Stimulated activated CD8-positive, alpha-beta memory T cell treated with anti-CD3 and anti-CD28 coated beads, Interleukin-4, amount 100 ng/mL, for 4 hours (primary cell): ENCODE data around the gene EFCAB14.
"Not testable (repeated sequence)": the region's sequence is repeated elsewhere in the genome, so short reads cannot be mapped to it uniquely, and the experiment has no call there.

Source experiments
- DNase-seq, 2 donors: peaks; one replicate each; pipeline ENCODE4 v3.0.0-alpha.2; 2020; ENCODE audit warnings: low read depth in 2 of 2, low spot score in 1 of 2

The EFCAB14 gene

DNA sequence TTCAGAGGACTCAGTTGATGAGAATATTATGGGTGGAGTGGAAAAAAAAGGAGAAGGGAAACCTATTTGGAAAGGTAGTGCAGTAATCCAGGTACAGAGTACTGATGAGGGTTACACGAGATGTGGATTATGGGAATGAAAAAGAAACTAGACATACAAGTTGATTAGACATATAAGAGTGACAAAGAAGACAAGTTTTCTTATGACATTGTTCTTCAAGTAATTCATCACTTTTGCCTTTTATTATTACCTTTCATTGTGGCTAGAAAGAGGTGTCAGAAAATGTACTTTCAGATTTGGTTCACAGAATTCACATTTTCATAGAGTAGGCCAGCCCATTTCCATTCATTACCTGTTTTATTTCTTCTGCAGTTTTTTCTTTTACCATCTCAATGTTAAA lies 61.1 kb downstream of the EFCAB14 start:
- DNase-seq: no peak

DNA sequence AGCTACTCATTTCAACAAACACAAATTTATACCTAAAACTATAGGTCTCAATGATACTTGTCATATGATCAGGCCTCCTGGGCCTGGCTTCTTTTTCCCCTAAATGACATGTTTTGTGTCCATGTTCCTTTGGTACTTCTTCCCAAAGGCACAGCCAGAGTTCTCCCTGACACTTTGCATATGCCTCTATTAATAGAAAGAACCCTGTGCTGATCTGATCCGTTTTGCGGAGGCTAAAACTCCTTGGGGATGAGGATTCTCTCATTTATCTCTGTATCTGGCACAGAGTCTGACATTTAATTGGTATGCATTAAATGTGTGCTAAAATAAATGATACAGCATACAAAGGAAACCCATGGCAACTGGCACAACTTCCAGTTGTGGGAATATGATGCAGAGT lies 62.3 kb downstream of the EFCAB14 start:
- no peak for DNase-seq

DNA sequence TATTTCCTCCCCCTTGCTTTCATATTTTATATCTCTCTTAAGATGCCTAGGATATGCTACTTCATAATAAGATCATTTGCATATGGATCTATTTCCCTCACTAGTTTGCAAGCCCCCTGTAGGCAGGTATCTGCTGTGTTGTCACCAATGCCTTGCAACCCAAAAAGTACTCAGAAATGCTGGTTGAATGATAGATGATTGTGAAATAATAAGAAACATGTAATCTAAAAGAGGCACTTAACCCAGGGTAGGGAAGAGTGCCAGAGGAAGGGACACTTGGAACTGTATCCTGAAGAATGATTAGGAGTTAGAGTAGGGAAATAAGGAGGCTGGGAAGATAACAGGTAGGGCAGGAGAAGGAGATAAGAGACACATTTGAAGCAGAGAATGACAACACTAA lies 63.1 kb downstream of the EFCAB14 start:
- no peak for DNase-seq

DNA sequence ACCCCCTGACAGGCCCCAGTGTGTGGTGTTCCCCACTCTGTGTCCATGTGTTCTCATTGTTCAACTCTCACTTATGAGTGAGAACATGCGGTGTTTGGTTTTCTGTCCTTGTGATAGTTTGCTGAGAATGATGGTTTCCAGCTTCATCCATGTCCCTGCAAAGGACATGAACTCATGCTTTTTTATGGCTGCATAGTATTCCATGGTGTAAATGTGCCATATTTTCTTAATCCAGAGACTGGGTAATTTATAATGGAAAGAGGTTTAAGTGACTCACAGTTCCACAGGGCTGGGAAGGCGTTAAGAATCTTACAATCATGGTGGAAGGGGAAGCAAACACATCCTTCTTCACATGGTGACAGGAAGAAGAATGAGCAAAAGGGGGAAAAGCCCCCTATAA lies 64.2 kb downstream of the EFCAB14 start:
- DNase-seq: not testable (repeated sequence)

DNA sequence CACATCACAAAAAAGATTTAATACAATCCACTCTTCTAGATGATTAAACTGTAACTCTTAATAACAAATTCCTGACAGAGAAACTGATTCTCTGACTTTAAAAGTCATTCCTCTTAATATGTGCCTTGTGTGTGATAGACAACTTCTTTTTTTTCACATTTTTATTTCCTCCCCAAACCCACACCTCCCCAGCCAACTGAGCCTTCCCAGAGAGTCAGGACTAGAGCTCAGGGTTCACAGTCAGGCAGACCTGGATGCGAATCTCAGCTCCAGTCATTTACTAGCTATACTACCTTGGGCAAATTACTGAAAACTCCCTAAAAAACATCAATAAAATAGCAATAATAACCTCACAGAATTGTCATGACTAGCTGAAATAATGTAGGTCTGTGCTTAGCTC lies 64.9 kb downstream of the EFCAB14 start:
- DNase-seq: no peak

DNA sequence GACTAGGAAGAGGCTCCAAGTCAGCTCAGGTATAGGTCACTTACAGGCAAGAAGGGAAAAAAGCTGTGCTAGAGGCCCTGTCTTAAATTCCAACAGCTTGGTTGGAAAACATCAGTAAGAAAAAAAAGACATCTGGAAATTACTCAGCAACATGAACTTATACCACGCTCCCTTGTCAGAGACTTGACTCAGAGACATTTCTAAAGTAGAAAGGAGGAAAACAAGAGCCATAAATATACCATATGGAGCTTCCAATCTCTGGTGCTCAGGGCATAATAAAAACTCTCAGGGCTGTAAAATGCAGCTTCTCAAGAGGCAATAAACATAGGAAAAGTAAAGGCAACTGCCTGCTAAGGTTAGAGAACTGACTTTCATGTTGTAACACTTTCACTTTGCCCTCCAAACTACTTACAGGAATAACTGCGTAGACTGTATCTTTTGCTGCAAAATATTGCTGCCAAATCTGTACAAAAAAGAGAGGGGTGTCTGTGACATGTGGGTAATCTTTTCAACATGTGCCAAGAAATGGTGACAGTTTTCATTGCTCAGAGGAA lies 65.4 kb downstream of the EFCAB14 start:
- DNase-seq: no peak

DNA sequence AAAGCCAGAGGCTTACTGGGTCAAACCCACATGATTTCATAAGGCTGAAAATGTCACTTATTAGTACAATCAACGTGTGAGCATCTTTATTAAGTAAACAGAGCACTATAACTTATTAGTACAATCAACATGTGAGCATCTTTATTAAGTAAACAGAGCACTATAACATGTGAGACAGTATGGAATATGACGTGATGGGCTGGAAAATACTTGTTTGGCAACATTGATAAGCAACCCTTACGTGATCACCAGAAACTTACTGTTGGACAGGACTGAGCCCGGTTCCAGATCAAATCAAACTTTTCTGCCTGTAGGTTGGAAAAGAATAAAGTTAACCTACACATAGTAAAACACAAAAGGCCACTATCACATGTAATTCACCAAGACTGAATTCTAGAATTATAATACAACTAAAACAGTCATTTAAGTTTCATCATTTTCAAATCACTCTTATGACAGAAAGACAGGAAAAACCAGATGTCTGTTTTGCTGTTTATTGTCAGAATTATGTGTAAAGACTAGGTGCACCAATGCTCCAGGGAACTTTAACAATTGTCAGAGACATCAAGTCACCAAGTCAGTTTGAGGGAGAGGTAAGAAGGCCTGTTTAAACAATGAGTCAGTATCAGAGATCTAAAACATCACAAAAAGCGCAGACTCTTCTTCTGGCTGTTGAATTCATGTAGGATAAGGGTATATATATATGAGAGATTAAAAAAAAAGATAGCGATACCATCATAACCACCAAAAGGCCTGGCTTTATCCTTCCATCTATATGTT lies 66.4 kb downstream of the EFCAB14 start:
- DNase-seq: no peak

DNA sequence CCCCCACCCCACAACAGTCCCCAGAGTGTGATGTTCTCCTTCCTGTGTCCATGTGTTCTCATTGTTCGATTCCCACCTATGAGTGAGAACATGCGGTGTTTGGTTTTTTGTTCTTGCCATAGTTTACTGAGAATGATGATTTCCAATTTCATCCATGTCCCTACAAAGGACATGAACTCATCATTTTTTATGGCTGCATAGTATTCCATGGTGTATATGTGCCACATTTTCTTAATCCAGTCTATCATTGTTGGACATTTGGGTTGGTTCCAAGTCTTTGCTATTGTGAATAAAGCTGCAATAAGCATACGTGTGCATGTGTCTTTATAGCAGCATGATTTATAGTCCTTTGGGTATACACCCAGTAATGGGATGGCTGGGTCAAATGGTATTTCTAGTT lies 67.8 kb downstream of the EFCAB14 start:
- not testable (repeated sequence) for DNase-seq

DNA sequence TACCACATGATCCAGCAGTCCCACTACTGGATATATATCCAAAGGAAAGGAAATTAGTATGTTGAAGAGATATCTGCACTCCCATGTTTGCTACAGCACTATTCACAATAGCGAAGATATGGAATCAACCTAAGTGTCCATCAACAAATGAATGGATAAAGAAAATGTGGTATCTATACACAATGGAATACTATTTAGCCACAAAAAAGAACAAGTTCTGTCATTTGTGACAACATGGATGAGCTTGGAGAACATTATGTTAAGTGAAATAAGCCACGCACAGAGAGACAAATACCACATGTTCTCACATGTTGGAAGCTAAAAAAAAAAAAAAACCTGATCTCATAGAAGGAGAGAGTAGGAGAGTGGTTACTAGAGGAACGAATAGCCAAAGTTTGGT lies 68.4 kb downstream of the EFCAB14 start:
- no peak for DNase-seq

DNA sequence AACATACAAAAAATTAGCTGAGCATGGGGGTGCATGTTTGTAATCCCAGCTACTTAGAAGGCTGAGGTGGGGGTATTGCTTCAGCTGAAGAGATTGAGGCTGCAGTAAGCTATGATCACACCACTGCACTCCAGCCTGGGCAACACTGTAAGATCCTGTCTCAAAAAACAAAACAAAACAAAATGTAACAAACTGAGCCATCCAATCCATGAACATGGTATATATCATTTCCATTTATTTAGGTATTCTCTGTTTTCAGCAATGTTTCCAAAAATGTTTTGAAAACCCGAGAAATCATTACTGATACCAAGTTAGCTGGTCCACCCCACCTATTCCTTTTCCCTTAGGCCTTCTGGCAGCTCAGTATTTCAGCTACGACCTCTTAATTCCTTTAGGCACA lies 69.2 kb downstream of the EFCAB14 start:
- no peak for DNase-seq

DNA sequence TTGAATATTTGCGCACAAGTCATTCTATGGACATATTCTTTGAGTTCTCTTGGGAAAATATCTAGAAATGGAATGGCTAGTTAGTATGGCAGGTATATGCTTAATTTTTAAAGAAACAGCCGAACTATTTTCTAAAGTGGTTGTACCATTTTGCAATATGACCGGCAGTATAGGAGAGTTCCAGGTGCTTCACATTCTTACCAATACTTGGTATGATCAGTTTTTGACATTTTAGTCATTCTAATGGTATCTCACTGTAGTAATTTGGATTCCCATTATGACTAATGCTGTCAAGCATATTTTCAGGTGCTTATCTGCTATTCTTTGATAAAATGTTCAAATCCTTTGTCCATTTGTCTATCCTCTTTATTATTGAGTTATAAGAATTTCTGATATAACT lies 71.3 kb downstream of the EFCAB14 start:
- no peak for DNase-seq

DNA sequence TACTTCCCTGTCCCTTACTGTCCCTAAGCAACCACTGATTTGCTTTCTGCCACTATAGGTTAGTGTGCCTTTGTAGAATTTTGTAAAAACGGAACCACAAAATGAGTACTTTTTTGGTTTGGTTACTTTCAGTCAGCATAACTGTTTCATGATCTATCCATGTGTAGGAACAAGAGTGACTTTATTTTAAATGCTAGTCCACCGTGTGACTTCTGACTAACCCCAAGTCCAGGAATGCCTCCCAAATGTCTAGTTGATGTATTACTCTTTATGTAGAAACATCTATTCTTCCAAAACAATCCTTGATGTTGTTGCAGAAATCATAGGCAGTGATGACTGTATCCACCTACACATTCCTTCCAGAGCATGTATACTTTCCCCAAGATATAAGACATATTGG lies 72.1 kb downstream of the EFCAB14 start:
- DNase-seq: no peak

DNA sequence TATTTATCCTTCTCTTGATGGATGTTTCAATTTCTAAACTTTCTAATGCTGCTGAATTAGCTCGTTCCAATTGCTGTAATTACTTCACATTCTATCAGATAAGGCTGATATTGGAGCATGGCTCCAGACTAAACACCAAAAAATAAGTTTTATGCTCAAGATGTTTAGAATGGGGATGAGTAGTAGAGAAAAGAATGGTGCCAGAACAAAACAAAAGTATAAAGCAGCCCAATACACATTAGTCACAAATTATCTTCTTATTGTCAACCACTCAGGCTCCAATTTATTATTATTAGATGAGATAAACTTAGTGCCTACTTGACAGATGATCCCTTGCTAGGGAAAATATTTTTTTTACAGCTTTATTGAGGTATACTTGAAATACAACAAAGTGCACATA lies 72.6 kb downstream of the EFCAB14 start:
- DNase-seq: no peak

DNA sequence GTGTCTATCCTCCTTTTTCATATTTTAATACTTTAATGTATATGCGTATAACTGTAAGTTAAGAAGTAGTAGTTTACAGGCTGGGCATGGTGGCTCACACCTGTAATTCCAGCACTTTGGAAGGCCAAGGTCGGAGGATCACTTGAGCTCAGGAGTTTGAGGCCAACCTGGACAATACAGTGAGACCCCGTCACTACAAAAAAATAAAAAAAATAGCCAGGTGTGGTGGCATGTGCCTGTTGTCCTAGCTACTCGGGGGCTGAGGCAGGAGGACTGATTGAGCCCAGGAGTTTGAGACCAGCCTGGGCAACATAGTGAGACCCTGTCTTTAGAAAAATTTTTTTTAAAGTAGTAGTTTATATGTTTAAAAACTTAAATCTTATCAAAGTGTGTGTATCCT lies 73.1 kb downstream of the EFCAB14 start:
- no peak for DNase-seq

DNA sequence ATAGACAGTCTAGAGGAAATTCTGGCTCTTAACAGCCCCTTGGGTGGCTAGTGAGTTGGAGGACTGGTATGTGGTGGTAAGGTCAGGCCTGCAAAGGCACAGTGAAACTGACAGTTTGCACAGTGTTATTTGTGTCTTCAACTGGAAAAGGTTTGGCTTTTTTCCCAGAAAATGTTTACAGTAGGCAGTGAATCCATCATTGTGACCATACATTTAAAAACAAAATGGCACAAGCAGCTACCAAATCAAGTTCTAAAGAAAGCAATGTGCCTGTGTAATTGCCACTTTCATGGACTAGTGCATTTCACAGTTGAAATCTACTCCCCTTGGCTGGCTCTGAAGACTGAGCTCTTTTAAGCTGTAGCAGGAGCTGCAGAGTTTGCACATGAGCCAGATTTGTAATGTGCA lies 75.5 kb downstream of the EFCAB14 start:
- no peak for DNase-seq

DNA sequence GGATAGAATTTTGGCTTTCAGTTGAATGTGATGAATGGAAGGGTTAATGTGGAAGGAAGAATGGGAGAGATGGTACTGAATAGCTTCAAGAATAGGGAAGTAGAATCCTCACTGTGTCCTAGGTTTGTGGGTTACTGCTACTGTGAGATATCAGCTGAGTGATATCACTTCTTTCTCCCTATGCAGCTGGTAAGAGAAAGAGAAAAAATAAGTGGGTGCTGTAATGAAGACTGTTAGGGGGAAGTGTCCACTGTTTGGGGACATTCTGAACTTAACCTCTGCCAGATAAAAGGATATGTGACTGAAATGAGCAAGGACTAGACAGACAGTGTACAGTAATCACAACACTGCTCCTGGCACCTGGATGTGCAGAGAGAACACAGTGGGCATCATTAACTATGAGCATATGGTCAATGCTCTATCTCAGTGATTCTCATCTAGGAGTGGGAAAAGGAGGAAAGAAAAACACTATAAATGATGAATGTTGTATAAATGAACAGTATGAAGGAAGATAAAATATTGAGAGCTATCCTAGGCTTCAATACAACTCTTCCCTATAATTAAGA lies 76.7 kb downstream of the EFCAB14 start:
- DNase-seq: no peak

DNA sequence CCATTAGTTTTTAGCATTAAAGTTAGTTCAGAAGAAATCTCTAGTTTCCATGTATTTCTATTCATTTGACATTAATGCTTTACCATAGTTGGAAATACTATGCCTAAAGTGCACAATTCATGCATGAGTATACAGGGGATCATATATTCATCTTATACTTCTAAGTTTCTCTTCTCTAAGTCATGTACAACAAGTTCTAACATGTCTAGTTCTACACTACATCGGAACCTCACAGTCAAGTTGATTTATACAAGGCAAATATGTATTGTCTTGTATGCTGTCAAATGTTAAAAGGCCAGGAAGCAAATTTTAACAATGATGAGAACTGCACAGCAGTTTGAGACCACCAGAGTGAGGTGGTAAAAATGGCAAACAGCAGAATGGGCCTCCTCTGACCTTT lies 79.4 kb downstream of the EFCAB14 start:
- DNase-seq: no peak

DNA sequence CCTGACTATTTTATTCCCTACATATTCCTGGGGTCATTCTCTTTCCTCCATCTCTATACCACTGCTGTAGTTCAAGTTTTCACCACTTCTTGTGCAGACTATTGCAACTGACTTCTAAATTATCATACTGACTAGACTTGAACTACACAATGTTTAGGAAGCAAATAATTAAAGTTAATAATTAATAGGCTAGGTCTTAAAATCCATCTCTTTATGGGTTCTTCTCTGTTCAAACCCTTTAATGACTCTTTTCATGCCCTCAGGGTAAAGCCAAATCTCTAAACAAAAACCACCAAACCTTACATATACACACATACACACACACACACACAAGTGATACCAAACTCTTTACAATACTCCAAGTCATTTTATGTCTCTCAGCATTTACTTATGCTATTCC lies 80.0 kb downstream of the EFCAB14 start:
- no peak for DNase-seq

DNA sequence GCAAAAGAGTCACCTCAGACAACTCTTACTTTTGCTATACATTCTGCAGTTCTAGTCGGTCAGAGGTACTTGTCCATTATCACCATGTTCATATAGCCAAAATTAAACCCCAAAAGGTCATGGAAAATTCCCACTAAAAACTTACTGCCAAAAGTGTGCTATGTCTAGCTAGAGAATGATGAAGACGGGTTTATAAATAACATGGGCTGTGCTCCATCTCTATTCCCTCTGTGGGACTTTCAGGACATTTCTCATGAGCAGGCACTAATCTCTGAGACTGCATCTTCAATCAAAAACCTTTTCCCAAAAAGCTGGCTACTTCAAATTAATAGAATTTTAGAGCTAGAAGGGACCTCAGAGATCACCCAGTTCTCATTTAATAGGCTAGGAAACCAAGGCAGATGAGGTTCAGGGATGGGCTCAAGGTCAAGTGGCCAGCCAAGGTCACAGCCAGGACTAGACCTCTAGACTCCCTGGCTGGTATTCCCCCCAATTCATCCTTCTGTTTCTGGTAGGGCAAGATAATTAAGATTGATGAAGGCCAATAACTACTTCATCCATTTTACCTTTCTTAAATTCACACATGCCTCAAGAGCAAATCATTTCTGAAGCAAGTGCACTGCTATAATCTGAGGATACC lies 81.3 kb downstream of the EFCAB14 start:
- no peak for DNase-seq

DNA sequence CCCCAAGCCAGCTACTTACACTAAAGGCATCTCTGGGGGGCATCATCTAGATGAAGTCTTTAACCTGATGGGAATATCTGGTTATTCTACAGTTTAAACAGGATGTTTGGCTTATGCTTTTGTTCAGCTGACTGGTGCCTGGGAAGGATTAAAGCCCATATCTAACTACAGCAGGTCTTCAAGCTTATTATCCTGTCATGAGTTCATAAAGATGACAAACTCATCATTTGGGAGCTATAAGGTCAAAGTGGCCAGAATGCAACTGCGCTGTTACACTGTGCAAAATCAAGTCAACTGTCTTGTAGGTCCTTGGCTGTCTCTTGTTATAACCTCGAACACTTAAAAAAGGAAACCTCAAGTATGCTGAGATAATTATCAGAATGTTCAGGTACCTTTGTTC lies 83.7 kb downstream of the EFCAB14 start:
- no peak for DNase-seq

DNA sequence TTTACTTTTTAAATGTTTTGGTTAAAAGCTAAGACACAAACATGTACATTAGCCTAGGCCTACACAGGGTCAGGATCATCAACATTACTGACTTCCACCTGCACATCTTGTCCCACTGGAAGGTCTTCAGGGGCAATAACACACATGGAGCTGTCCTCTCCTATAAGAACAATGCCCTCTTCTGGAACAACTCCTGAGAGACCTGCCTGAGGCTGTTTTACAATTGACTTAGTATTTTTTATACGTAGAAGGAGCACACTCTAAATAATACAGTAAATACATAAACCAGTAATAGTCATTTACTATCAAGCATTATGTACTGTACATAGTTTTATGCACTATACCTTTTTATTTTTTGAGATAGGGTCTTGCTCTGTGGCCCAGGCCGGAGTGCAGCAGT lies 88.2 kb downstream of the EFCAB14 start:
- DNase-seq: no peak
